Measurements from ENCODE around the gene PODXL. TPM values are rescaled to one million over a fixed set of nuclear protein-coding genes. Genes with fewer than 3 reads are reported as not detected.

Gene PODXL
- total and polyA plus RNA-seq, 2 donors (not counting 3 experiments of a cell fraction or from before 2014, with no cell fraction given) = 86.4 to 156 TPM

DNA sequence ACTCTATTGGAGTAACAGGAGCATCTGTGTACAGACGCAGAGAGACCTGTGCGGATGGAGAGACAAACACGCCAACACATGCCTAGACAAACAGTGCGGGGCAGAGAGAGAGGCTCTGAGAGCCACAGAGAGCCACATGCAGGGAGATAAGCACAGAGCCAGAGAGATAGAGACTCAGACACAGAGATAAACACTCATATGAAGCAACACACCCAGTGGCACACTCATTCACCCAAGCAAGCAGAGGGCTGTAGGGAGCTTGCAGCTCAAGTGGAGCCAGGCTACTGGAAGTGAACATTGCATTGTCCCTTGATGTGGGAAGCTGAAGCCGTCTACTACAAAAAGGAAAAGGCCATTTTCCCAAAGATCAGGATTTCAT is 46.6 kb upstream of the PODXL start:
- H3K79me2 ChIP-seq (ENCODE audit: control insufficient read depth, insufficient read depth, low read length) = no peaks in the 10 kb centered on the region
- H3K36me3 ChIP-seq (ENCODE audit: control insufficient read depth in 2 of 2, extremely low read depth in 1 of 2, insufficient read depth in 2 of 2, low read length in 2 of 2) = no peaks in the 10 kb centered on the region
- dilution Hi-C loops (cut with MboI; ENCODE audit: extremely low pct_ligation_motif_present, low sequenced_read_pairs) = no loop called here
- H3K9me1 ChIP-seq (replicated peaks; ENCODE audit: control insufficient read depth, extremely low read depth, insufficient read depth, low read length) = no peaks in the 10 kb centered on the region
- no peak overlapping the region for H3K27ac ChIP-seq (ENCODE audit: insufficient read depth, low read depth, low read length)
- no peak overlapping the region for H3K4me3 ChIP-seq (replicated peaks in 1 of 3; ENCODE audit: insufficient read depth in 1 of 3, low read depth in 1 of 3, low read length in 3 of 3)
- intact Hi-C loops (cut with micrococcal nuclease) = no loop called here
- no peaks in the 10 kb centered on the region for H4K20me1 ChIP-seq (replicated peaks; ENCODE audit: control insufficient read depth, extremely low read depth, insufficient read depth, low read length)
- no peak for DNase-seq (ENCODE audit: low read depth, low spot score)
- ChIA-PET POLR2A (no interaction called here), CTCF (interaction anchor here (1.0 kb wide), 1 partner anchor 56 kb away, joined by 3 read pairs; no protein-coding TSS in a partner anchor)
- no peaks in the 10 kb centered on the region for H3K9me3 ChIP-seq (replicated peaks; ENCODE audit: control insufficient read depth, insufficient read depth, low read length)
- TF ChIP-seq EZH2 (IDR thresholded peaks at IDR 0.05; ENCODE audit: borderline replicate concordance, low read depth, low read length, severe bottlenecking) (no peak), MYC (IDR thresholded peaks at IDR 0.05; ENCODE audit: low read depth, low read length) (no peak), FOS (IDR thresholded peaks at IDR 0.05; ENCODE audit: borderline replicate concordance, insufficient read depth, low read length) (no peak), POLR2AphosphoS5 (IDR thresholded peaks at IDR 0.05; ENCODE audit: insufficient read depth, low read depth, low read length) (no peak), POLR2A (IDR thresholded peaks at IDR 0.05; ENCODE audit: low read depth, low read length) (no peak), JUN (IDR thresholded peaks at IDR 0.05; ENCODE audit: borderline replicate concordance, insufficient read depth, insufficient read length, low read depth) (no peak), GATA2 (IDR thresholded peaks at IDR 0.05; ENCODE audit: insufficient read depth, insufficient read length, low read depth, low read length) (no peak), MAX (IDR thresholded peaks at IDR 0.05; ENCODE audit: insufficient read depth, insufficient read length) (no peak)
- TF ChIP-seq, protein P1, sequence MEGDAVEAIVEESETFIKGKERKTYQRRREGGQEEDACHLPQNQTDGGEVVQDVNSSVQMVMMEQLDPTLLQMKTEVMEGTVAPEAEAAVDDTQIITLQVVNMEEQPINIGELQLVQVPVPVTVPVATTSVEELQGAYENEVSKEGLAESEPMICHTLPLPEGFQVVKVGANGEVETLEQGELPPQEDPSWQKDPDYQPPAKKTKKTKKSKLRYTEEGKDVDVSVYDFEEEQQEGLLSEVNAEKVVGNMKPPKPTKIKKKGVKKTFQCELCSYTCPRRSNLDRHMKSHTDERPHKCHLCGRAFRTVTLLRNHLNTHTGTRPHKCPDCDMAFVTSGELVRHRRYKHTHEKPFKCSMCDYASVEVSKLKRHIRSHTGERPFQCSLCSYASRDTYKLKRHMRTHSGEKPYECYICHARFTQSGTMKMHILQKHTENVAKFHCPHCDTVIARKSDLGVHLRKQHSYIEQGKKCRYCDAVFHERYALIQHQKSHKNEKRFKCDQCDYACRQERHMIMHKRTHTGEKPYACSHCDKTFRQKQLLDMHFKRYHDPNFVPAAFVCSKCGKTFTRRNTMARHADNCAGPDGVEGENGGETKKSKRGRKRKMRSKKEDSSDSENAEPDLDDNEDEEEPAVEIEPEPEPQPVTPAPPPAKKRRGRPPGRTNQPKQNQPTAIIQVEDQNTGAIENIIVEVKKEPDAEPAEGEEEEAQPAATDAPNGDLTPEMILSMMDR (IDR thresholded peaks at IDR 0.05; ENCODE audit: extremely low read depth in 1 of 2, insufficient read depth in 1 of 2, low read depth in 1 of 2, low read length in 2 of 2) = no peak
- H3K4me1 ChIP-seq (ENCODE audit: control insufficient read depth, extremely low read depth, insufficient read depth, low read length) = no peaks in the 10 kb centered on the region
- BruUV-seq (replicated peaks) = no TSS peak
- no peak for FAIRE-seq
- H3K27me3 ChIP-seq (ENCODE audit: control insufficient read depth in 2 of 2, insufficient read depth in 2 of 2, low read length in 2 of 2) = peaks cover 0 to 7% of the 10 kb centered on the region in 2 experiments
- no peak overlapping the region for H3K9ac ChIP-seq (replicated peaks; ENCODE audit: extremely low read depth, insufficient read depth, low read length)
- H2AFZ ChIP-seq (ENCODE audit: low read depth, low read length) = no peak overlapping the region
- no peak overlapping the region for H3K4me2 ChIP-seq (ENCODE audit: insufficient read depth, low read length)

Data from endothelial cell of umbilical vein (primary cell).